ENCODE measurements around the gene MYRIP.
"Not testable (repeated sequence)": the region's sequence is repeated elsewhere in the genome, so short reads cannot be mapped to it uniquely, and the experiment has no call there.

Gene MYRIP

DNA sequence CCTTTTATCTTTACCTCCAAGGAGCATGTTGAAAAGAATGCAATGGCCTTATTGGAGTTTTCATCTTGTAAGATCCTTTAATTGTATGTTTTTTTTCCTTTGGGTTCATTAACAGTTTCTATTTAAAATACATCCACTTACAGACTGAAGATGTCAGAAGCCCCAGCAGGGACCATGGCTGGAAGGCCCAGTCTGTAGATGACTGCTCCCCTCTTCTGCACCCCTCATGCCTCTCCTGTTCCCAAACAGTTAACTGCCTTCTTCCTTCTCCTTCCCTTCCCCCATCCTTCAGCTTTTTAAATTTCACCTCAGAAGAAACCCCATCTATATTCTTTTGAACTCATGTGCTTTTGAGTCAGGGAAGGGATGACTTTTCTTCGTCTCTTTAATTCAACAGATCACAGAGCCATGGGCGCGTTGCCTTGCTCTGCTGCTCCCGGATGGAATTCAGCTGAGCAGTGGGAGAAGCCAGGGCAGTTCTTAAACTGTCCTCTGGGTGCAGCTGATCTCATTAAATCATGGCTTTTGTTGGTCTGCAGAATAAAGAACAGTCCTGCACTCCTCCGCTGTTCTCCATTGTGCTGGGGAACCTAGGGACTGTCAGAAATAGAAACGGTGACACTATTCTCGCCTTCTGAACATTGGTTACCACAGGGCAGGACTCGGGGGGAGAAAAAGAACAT lies 428.6 kb downstream of the MYRIP start:
- no peak for DNase-seq (ENCODE audit: low spot score)

DNA sequence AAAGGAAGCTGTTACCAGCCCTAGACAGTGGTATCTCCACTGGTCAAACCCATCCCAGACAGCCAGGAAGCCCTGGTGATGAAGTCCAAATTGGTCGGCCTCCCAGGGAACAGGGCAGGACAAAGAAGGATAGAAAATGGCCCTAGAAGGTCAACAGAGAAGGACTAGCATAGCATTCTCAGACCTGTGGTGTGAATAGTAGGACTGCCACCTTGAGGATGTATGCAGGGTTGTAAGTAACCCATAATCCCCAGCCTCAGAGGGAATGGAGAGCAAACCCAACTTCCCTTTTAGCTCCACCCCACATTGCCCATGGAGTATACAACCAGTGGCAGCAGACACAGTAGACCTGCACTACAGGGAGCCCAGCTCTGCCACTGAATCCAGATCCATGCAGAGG lies 431.5 kb downstream of the MYRIP start:
- no peak for DNase-seq (ENCODE audit: low spot score)

DNA sequence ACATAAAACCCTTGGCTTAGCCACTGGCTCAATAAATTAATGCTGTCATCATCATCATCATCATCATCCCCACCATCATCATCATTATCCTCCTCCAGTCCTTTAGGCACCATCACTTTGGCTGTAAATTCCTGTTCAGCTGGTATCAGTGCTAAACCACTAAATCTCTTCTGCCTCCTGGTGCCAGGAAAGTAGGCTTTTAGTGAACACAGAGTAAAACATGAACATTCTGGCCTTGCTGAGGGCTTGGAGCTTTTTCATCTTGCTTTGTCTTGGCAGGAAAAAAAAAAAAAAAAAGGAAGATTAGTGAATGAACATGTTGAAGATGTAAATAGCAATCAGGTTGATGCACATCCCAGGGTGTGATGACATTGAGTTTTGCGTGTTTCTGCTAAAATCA lies 432.8 kb downstream of the MYRIP start:
- DNase-seq (ENCODE audit: low spot score) = no peak

DNA sequence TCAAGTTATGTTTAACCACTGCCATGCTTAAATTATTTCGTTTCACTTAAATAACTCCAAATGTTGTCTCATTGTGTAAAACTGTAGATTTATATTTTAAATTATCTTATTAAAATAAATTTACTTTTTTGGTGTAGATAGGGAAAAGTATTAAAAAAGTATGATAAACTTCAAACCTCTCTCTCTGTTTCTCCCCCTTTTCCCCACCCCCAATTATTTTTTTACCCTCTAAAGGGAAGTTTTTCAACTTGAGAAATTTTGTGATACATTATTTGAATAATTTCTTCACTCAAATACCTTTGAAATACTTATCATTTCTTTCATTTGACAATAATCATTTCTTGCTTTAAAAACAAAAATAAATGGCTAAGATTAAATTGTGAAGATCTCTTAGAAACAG lies 433.2 kb downstream of the MYRIP start:
- DNase-seq (ENCODE audit: low spot score) = no peak

DNA sequence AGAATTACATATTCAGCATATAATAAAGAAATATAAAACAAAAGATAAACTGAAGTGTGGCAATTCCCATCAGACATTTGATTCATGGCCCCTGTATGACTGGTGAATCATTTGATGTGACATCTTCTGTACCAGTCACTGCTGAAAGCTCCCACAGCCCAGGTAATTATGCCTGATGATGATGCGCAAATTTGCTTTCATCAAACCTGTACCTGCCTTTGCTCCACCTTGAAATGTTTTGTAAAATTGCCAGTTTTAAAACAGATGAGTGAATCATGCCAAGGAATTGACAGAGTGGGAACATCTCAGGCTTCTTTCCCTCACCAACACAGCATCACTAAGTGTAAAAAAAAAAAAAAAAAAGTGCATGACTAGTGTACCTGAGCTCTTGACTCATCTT lies 433.6 kb downstream of the MYRIP start:
- no peak for DNase-seq (ENCODE audit: low spot score)

DNA sequence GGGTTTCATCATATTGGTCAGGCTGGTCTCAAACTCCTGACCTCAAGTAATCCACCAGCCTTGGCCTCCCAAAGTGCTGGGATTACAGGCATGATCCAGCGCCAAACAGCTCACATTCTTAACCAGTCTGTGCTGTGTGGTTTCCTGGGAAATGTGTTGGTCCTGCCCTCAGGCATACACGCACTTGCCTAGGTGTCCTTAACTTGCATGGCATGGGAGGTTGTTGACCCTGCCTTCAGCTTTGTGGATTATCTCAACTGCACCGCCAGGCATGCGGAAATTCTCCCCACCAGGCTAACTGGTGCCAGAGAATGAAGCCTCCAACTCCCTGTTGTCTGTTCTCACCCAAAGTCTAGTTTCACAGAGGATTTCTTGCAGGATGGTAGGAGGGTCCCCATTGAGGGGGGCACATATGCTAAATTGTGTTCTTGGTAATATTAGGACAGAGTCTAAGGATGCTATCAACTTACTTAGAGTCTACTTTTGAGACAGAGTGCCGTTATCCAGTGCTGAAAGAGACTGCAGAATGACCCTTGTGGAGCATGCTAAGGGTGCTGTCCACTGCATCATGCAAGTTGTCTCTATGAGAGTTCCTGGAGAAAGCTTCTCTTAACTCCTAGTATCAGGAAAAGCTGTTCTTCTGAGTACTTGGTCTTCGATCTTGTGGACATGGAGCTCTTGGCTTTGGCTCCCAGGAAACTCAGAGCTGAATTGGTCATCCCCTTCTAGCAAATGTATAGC lies 438.5 kb downstream of the MYRIP start:
- DNase-seq (ENCODE audit: low spot score) = no peak

DNA sequence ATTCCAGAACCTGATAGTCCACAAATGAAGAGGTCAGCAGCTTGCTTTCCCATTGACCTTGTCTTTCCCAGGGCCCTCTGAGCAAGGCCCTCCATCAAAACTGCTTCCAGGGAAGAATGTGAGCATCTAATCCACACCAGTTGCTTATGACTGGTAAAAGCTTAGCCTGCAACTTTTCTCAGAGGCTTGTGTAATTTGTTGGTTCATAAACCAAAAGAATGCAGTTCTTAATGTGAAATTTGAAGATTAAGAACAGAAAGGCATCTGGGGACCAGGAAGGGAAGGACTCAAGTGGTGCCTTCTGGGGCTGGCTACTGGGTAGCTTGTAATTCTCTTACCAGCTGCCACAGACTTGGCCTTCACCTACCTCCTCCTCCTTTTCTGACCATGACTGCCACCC lies 439.2 kb downstream of the MYRIP start:
- DNase-seq (ENCODE audit: low spot score) = no peak

DNA sequence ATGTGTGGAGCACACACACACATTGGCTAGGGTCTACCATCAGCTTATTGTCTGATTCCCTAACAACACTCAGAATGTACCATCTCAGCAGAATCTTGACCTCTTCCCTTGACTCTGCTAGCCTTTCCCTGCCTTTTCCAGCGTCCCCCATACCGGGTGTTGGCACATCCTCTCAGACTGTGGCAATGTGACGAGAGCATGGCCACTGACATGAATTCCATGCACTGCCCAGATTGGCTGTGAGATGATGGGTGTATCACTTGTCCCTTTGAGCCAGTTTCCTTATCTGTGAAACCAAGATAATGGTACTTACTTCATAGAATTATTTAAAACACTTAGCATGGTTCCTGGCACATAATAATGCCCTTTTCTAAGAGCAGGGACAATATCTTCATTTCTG lies 439.8 kb downstream of the MYRIP start:
- no peak for DNase-seq (ENCODE audit: low spot score)

DNA sequence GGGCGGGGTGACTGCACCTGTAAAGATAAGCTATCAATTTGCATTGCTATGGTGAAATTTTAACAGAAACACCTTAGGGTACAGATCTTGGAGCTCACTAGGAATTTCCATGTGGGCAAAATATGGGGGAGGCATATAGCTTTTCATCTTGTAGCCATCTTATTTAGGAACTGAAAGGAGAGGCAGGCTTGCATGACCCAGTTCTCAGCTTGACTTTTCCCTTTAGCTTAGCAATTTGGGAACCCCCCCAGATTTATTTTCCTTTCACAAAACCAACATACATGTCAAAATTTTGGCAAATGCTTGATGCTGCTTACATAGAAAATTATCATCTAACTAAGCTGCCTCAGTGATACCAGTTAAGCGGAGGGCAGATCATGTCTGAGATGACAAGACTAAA lies 445.1 kb downstream of the MYRIP start:
- DNase-seq (ENCODE audit: low spot score) = no peak

DNA sequence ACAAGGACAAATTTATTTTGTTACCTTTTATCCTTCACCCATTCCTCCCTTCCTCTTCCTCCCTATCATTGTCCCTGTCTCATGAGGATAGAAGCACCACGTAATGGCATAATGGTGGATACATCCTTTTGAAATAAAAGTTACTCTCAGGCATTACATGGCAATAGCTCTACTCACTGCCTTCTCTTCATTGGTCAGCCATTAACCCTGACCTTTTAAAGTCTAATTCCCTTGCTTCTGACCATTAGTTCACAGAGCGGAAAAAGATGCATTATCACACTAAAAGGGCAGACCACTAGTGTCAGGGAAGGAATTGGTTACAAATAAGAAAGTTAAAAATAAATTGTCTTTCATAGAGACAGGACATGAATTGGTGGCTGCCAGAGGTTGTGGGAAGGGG lies 445.5 kb downstream of the MYRIP start:
- no peak for DNase-seq (ENCODE audit: low spot score)

DNA sequence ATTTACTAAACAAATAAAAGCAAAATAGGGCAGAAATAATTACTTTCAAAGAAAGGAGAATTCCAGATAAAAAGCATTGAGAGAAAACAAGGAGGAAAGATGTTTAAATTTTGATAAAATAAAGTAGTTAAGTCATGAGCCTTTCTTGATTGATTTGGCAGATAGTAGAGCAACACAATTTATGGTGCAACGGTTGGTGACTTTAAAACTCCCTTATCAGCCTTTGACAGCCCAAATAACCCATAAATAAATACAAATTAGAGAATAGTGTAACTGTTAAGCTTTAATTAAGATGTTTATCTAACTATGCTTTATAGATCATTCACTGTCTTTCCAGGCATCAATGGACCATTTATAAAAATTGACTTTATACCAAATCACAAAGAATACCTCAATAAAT lies 446.1 kb downstream of the MYRIP start:
- no peak for DNase-seq (ENCODE audit: low spot score)

DNA sequence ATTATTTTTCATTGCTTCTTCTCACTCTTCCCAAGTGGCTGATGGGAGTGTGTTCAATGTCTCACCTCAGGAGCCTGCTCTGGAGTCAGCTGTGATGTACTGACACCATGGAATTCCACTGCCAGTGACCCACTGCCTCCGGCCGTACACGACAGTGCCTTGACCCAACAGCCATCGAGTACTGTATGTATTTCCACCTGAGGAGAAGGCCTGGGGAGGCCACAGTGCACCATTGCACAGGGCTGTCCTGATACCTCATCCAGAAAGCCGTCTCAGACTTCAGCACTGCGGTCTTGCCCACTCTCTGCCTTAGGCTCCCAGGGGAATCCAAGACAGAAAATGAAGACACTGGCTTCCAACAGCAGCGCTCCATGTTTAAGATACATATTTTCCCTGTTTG lies 448.7 kb downstream of the MYRIP start:
- no peak for DNase-seq (ENCODE audit: low spot score)

DNA sequence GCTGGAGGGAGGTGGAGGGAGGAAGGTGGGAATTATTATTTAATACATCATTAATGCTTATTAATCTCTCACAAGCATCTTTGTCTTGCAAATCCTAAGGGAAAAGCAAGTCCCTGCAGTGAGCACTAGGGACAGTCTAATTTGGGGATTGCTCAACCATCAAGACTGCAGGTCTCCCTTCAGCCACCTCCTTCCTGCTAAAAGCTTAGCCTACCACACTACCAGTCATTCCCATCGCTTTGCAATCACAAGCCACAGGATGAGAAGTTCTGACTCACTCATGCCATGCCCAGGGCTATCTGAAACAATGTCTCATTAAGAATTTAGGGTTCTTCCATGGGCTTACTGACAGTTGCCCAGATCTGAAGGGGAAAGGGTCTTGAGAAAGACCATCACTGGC lies 449.1 kb downstream of the MYRIP start:
- DNase-seq (ENCODE audit: low spot score) = no peak

DNA sequence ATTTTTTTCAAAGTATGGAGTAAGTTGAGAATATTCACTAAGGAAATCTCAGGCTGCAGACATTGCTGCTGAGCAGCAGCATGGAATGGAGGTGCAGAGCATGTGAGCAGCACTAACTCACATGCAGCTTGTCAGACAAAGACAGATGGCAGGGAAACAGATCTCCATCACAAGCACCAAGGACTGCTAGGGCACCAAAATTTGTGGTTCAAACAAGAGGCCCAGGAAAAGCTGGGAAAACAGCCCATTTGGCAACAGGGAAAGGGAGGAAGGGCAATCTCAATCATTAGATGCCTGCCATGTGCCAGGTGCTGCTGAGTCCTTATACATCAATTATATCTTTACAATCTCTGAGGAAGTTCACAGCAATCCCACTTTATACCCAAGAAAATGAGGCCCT lies 452.9 kb downstream of the MYRIP start:
- no peak for DNase-seq (ENCODE audit: low spot score)

DNA sequence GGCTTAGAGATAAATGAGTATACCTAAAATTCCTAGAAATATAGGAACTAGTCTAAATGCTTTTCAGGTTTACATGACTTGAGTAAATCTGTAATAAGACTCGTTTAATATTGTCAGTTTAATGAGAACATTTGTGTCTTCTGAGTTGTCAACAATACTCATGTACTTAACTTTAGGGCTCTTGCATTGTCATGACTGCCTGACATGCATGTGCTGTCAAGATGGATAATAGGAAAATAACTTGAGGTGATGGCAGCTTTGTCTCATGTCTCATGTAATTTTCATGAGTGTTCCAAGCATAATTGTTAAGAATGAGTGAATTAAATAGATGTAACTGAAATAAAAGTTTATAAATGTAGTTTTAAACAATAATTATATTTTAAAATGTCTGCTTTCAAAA lies 455.0 kb downstream of the MYRIP start:
- DNase-seq (ENCODE audit: low spot score) = no peak

DNA sequence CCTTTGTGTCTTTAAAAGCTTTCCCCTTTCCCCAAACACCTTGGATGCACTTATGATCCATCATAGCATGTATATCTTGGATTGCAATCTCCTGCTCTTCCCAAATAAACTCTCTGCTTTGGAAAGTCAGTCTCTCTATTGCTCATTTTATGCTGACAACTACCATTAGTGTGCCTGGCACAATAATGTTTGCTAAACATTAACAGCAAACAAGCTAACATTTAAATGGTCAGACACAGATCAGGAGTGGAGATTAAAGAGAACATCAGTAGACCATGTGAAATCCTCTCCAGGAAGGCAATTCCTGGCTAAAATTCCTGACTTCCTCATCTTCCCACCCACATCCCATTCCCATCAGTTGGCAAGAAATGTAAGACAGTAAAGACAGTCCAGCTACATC lies 455.8 kb downstream of the MYRIP start:
- no peak for DNase-seq (ENCODE audit: low spot score)

DNA sequence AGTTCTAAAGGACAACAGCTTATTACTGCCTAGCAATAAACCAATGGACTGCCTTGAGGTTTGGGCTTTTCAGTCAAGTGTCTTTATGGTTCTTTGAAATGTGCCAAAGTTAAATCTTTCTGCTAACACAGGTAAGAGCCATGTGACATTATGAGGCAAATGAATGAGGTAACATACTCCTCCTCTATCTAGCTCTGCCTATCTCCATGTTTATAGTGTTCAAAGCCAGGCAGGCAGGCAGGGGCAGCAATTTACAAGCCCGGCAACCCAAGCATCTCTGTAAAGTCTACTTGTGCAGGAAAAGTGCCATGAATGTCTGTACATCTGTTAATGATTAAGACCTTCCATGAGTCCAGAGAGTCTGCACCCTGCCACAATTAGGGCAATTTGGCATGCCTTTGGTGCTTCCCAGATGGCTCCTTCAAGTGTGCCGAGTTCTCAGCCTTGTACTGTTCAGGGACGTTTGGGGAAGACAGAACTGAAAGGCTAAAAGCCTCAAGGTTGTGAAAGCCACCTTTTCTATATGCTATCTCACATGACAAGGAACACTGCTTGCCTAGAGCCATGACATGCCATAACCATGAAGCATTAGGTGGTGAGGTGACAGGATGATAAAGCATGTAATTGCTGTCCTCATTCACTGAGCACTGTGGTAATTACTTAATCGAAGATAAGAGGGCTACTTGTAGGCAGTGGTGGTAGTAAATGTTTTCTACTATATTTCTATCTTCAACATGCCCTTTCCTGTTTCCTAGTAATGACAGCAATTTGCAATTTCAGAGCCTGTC lies 458.7 kb downstream of the MYRIP start:
- no peak for DNase-seq (ENCODE audit: low spot score)

DNA sequence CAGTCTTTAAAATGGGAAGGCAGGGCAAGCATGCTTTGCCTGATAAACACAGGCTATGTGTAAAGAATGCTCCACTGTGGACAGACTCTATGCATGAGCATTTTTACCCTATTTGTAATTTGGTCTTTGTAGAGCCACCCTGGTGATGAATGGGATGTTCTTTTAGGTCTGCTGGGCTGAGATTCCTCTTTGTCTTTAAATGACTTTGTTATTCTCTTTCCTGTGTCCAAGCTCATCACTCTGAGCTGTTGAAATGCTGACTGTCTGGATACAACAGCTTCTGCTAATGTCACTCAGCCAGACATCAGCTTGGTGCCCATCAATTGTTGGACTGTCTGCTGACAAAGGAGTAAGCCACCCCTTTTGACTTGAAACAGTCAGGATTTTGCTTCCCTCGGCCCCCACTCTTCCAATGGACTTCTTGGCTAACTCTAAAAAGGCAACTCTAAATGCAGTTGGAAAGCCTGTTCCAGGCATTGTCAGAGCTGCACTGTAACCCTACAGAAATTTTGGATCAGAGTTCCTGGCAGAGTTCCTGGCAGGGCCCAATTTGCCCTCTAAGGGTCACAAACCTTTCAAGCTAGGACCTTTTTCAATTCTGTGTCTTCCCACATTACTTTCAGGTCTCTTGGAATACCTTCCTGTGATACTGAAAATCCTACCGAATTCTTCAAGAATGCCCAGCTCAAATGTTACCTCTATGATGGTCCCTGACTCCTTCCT lies 459.6 kb downstream of the MYRIP start:
- no peak for DNase-seq (ENCODE audit: low spot score)

DNA sequence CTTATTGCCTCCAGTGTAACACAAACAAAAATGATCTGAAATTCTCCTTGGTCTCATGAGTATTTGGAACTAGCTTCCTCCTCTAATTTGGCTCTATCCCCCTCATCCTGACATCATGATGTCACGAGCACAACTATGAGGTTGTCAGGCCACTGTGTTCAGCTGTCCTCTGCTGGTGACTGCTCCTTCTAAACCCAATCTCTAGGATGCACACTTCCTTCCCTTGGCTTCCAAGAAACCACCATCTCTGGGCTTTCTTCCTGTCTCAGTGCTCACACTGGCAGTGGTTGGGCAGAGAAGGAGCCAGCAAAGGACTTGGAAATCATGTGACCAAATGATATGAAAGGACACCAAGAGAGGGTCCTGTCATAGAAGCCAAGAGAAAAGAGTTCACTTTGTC lies 469.4 kb downstream of the MYRIP start:
- DNase-seq (ENCODE audit: low spot score) = no peak

DNA sequence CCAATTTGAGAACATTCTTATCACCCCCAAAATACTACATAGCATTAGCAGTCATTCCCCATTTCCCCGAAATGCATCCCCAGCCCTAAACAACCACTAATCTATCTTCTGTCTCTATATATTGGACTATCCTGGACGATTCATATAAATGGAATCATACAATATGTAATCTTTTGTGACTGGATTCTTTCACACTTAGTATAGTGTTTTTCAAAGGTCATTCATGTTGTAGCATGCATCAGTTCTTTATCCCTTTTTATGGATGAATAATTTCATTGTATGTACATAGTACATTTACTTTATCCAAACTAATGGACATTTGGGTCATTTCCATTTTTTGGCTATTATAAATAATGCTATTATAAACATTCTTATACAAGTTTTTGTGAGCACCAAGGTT lies 472.6 kb downstream of the MYRIP start:
- no peak for DNase-seq (ENCODE audit: low spot score)

DNA sequence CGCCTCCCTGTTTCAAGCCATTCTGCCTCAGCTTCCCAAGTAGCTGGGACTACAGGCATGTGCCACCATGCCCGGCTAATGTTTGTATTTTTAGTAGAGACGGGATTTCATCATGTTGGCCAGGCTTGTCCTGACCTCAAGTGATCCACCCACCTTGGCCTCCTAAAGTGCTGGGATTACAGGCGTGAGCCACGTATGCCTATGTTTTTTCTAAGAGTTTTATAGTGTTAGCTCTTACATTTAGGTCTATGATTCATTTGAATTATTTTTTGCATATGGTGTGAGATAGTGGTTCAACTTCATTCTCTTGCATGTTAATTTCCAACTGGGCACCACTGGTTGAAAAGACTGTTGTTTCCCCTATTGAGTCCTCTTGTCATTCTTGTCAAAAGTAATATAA lies 473.6 kb downstream of the MYRIP start:
- not testable (repeated sequence) for DNase-seq (ENCODE audit: low spot score)

DNA sequence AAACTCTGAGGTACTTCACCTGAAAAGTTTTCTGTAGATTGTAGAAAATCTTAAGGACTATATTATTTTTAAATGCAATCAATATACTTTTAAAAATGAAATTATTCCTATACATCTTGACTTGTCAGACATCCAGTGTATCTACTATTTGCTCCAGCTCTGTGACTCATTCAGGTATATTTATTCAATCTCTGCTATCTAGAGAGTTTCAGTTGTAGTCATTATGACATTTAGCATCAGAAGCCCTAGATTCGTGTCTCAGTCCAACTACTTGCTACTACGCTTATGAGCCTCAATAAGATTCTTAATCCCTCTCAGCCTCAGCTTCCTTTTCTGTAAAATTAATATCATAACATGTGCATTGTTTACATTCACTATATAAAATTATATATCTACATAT lies 477.8 kb downstream of the MYRIP start:
- no peak for DNase-seq (ENCODE audit: low spot score)

DNA sequence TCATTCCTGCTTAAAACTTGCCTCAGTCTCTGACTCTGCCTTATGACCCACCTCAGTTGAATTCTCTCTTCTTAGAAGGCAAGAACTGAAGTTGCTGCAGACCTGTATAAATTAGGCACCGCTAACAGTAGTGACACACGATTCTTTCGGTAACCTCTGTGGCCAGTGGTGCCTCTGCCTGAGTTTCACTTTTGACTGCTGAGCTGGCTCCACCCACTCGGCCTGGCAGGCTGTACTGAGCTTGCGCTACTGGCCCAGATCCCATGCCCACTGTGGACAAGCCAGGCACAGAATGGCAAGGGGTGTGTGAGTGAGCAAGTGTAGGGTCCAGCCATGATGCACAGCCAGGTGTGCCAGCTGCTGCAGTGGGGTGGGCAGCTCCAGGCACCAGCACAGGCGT lies 481.0 kb downstream of the MYRIP start:
- no peak for DNase-seq (ENCODE audit: low spot score)

Measured in NAMALWA (cell line).